Measurements from ENCODE around the gene NMNAT2.

DNA sequence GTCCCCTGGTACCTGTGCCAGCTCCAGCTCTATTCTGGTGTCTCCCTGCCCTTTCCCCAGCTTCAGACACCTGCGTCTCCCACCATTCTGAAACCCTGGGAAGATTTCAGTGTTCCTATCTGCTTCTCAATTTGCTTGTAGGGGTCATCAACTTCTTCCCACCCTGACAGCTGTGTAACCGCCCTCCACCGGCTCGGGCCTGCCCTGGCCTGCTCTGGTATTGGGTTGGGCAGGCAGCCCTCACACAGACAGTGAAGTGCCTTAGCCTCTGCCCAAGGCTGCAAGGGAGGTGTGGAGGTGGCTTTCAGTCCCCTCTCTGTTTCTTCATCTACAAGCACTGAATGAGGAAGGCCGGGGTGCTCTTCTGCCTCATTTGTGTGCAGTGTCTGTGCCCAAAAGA is 134.9 kb downstream of the NMNAT2 start:
- no peak for TF ChIP-seq EZH2 (IDR thresholded peaks at IDR 0.05; ENCODE audit: insufficient read depth, poor library complexity, severe bottlenecking)
- TF ChIP-seq EZH2phosphoT487 (IDR thresholded peaks at IDR 0.05; ENCODE audit: insufficient read depth, low read depth) = no peak

All from GM23248 (cell line).